Activated CD4-positive, alpha-beta T cell treated with anti-CD3 and anti-CD28 coated beads, Interleukin-2, amount 50 U/mL, for 1 hour (primary cell): Measurements from ENCODE around the gene ZNF76.

Experiments used
- DNase-seq: peaks from one replicate; pipeline ENCODE4 v3.0.0-alpha.2; 2020

The ZNF76 gene

GRCh38 chr6:35238843-35239289, 20.7 kb upstream of the ZNF76 start:
- no peak for DNase-seq

- no peak for DNase-seq
These were observed 20.0 kb upstream of the ZNF76 start for GRCh38 chr6:35239581-35239980.

- DNase-seq = peak; percentile 76
These were observed 18.4 kb upstream of the ZNF76 start for GRCh38 chr6:35240838-35241801.

- DNase-seq = no peak
These were observed 17.0 kb upstream of the ZNF76 start for GRCh38 chr6:35242486-35242885.

GRCh38 chr6:35242906-35243305, 16.6 kb upstream of the ZNF76 start:
- no peak for DNase-seq

GRCh38 chr6:35243386-35243958, 16.1 kb upstream of the ZNF76 start:
- DNase-seq = no peak

- no peak for DNase-seq
These were observed 15.0 kb upstream of the ZNF76 start for GRCh38 chr6:35244551-35244950.

GRCh38 chr6:35247642-35248231, 11.8 kb upstream of the ZNF76 start:
- DNase-seq = no peak

GRCh38 chr6:35248300-35248699, 11.2 kb upstream of the ZNF76 start:
- no peak for DNase-seq

GRCh38 chr6:35248965-35249364, 10.6 kb upstream of the ZNF76 start:
- DNase-seq = no peak

- no peak for DNase-seq
These were observed 7.6 kb upstream of the ZNF76 start for GRCh38 chr6:35251949-35252348.

GRCh38 chr6:35253249-35253648, 6.3 kb upstream of the ZNF76 start:
- DNase-seq = no peak

- DNase-seq = no peak
These were observed 1.2 kb upstream of the ZNF76 start for GRCh38 chr6:35258336-35258735.

GRCh38 chr6:35258858-35259193, 709 bp upstream of the ZNF76 start:
- DNase-seq = peak; percentile 49

GRCh38 chr6:35259948-35260590, 534 bp downstream of the ZNF76 start:
- peak; percentile 79 for DNase-seq

GRCh38 chr6:35260591-35261570, 1.3 kb downstream of the ZNF76 start:
- DNase-seq = no peak

- DNase-seq = no peak
These were observed 3.1 kb downstream of the ZNF76 start for GRCh38 chr6:35262596-35262995.

GRCh38 chr6:35264550-35265274, 5.2 kb downstream of the ZNF76 start:
- DNase-seq = no peak

- no peak for DNase-seq
These were observed 6.0 kb downstream of the ZNF76 start for GRCh38 chr6:35265523-35265922.

- no peak for DNase-seq
These were observed 7.9 kb downstream of the ZNF76 start for GRCh38 chr6:35267446-35267845.

- no peak for DNase-seq
These were observed 8.4 kb downstream of the ZNF76 start for GRCh38 chr6:35267897-35268296.

GRCh38 chr6:35272005-35272404, 12.5 kb downstream of the ZNF76 start:
- DNase-seq = no peak
